CD1c-positive myeloid dendritic cell (primary cell): ENCODE results near the gene CCDC178.
"Not testable (repeated sequence)": the region's sequence is repeated elsewhere in the genome, so short reads cannot be mapped to it uniquely, and the experiment has no call there.

ENCODE experiments used
- DNase-seq: peaks from one replicate; pipeline ENCODE4 v3.0.0-alpha.2; 2016; ENCODE audit errors: extremely low spot score

The CCDC178 gene

DNA sequence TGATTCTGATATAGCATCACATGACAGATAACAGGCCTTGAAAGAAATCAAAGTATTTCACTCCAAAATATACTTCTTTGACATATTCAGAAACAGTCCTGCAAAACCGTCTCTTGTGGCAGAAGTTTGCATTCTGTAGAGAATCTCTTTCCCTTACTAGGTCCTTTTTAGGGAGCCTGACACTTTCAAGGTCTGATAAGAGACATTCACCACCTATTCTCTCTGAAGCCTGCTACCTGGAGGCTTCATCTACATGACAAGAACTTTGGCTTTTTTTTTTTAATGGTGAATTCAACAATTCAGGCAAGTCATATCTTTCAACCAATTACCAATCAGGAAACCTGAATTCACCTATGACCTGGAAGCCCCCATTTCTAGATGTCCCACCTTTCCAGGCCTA lies 83.8 kb downstream of the CCDC178 start:
- no peak for DNase-seq

DNA sequence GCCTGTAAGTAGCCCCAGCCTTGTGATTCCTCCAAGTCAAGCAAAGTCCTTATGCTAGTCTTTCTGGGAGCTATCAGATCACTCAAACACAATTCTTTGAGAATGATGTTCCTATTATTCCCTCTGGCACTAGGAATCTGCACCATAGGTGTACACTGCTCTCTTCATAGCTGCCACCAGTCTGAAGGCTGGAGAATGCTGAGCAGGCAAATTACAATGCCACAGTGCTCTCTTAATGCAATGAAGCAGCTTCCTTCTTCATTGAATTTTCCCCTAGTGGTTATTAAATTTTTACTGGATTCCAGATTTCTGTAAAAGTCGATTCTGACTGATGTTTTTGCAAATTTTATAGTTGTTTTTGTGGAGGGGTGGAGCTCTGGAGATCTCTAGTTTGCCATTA lies 84.8 kb downstream of the CCDC178 start:
- no peak for DNase-seq

DNA sequence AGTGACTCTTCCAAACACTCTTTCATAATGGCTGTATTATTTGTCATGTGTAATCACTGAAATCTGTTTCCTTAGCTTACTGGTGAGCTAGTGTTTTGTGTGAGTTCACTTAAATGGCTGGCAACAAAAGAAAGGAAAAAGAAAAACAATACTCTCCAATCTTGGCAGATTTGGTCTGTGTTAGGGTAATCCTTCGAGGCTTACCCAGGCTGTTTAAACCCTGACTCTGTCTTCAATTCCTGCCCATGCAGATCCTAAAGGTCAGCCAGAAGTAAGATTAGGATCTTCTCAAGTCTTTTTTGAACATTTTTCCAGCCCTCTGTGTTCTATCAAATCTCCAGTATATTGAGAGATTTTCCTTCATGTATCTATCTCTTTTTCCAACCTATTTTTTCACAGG lies 85.3 kb downstream of the CCDC178 start:
- no peak for DNase-seq

DNA sequence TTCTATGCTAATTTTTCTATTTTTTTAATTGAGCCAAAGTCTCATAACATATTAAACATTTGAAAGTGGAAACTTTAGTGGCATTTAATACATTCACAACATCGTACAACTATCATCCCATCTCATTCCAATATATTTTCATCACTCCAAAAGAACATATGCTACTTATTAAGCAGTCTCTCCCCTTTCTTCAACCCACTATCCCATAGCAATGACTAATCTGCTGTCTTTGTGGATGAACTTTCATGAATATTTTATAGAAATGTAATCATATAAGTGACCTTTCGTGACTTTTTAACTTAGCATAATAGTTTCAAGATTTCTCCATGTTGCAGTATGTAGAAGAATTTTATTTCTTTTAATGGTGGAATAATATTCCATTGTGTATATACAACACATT lies 90.3 kb downstream of the CCDC178 start:
- no peak for DNase-seq

DNA sequence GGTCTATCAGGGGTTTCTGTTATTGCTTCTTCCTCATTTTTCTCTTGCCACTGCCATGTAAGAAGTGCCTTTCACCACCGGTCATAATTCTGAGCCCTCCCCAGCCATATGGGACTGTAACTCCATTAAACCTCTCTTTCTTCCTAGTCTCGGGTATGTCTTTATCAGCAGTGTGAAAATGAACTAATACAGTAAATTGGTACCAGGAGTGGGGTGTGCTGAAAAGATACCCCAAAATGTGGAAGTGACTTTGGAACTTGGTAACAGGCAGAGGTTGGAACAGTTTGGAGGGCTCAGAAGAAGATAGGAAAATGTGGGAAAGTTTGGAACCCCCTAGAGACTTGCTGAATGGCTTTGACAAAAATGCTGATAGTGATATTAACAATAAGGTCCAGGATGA lies 100.8 kb downstream of the CCDC178 start:
- DNase-seq, result not testable (repeated sequence)

DNA sequence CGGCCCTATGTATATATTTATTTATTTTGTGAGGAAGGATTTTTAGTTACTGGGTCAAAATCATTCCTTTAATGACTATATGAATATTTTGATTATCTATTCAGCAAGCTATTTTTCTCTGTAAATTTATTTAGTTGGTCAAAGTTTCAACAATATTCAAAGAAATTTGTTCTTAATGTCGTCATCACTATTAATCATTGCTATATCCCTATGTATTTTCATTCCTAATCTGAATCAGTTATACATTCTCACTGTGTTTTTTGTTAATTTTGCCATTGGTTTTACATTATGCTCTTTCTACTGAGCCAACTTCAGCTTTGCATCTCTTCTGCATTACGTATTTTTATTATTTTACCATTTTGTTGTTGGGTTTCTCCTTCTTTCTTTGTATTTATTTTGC lies 105.7 kb downstream of the CCDC178 start:
- no peak for DNase-seq

DNA sequence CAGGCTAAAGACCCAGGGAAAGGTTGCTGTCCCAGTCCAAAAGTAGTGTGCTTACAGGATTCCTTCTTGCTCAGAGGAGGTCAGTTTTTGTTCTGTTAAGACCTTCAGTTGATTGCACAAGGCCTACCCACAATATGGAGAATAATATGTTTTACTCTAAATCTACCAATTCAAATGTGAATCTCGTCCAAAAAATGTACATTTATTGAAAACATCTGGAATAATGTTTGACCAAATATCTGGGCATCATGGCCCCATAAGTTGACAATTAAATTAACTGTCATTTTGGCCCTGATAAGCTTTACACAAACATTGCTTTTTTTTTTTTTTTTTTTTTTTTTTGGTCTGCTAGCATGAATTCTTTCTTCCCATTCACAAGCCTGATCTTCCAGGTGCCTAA lies 109.8 kb downstream of the CCDC178 start:
- DNase-seq, result no peak

DNA sequence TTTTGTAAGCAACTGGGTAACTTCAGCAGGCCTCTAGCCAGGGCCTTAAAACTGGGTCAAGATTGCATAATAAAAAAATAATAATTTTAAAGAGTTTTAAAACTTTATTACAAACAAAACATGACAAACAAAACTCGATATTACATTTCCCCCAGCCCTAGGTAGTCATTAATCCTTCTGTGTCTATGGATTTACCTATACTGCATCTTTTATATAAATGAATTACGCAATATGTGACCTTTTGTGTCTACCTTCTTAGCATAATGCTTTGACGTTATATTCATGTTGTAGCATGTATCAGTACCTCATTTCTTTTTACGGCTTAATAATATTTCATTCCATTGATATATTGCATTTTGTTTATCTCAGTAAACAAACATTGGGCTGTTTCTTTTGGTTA lies 113.5 kb downstream of the CCDC178 start:
- no peak for DNase-seq

DNA sequence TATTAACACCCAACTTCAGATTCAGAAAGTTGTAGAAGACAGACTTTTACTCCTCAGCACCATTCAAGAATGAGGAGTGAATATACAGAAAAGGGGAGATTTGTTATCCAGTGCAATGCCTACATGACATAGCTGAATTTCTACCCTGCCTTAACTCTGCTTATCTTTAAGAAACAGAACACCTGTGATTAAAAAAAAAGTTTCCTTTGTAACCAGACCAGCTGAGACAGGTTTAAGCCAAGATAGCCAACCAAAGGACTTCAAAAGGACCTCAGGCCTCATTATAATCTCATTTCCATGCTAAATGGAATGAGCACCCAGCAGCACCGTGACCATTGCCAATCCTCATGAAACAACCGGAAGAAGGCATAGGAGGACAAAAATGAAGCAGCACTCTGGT lies 122.9 kb downstream of the CCDC178 start:
- DNase-seq, result no peak

DNA sequence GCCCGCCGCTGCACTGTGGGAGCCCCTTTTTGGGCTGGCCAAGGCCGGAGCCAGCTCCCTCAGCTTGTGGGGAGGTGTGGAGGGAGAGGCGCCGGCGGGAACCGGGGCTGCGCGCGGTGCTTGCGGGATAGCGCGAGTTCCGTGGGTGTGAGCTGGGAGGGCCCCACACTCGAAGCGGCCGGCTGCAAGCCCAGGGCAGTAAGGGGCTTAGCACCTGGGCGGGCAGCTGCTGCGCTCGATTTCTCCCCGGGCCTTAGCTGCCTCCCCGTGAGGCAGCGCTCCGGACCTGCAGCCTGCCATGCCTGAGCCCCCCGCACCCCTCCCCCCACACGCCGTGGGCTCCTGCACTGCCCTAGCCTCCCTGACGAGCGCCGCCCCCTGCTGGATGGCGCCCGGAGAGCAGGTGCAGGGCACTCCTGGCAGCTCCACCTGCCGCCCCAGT lies 124.4 kb downstream of the CCDC178 start:
- DNase-seq, result no peak

DNA sequence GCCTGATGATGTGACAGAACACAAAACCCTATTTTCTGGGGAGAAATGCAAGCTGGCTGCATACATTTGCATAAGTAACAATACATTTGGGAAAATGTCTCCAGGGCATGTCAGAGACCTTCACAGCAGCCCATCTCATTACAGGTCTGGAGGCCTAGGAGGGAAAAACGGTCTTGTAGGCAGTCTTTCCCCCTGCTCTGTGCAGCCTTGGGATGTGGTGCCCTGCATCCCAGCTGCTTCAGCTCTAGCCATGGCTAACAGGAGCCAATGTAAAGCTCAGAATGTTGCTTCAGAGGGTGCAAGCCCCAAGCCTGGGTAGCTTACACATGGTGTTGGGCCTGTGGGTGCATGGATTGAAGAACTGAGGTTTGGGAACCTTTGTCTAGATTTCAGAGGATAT lies 133.0 kb downstream of the CCDC178 start:
- DNase-seq, result no peak

DNA sequence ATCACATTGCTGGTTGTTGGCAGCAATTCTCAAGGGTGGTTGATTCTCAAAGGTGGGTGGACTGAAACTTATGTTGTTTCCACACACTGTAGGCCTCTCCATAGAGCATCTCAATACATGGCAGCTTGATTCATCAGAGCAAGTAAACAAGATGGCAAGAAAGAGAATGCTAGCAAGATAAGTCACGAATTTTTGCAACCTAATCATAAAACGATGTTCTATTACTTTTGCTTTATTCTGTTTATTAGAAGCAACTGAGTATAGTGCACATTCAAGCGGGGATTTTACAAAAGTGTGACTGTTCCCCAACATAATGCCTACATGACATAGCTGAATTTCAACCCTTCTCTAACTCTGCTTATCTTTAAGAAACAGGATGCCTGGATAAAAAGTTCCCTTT lies 136.2 kb downstream of the CCDC178 start:
- no peak for DNase-seq

DNA sequence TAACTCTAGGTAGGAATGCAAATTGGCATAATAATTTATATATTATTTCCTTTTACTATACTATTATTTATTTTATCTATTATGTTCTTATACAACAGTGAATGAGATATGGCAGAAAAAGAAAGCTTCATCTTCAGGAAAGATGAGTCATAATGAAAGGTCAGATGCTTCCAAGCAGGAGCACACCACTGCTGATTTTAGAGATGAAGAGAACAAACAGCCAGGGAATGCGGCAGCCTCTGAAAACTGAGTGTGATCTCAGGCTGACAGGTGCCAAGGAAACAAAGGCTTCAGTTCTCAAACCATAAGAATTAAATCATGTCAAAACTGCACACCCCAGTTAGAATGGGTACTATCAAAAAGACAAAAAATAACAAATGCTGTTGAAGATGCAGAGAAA lies 149.0 kb downstream of the CCDC178 start:
- no peak for DNase-seq

DNA sequence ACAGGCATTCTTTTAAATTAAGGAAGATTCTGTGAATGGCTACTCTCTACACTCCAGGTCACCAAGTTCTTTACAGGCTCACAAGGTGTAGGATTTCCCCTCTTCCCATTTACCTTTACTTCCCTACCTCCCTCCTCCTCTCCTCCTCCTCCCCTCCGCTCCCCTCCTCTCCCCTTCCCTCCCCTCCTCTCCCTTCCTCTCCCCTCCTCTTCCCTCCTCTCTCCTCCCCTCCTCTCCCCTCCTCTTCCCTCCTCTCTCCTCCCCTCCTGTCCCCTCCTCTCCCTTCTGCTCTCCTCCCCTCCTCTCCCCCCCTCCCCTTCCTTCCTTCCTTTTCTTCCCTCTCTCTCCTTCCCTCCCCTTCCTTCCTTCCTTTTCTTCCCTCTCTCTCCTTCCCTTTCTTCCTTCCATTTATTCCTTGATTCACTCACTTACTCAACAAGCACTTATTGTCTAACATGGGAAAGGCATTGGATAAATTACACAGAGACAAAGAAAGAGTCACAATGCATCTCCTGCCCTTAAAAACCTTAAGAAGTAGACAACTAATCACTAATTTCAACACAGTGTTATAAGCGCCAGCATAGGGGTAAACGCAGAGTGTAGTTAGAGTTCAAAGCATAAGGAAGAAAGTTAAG lies 152.3 kb downstream of the CCDC178 start:
- no peak for DNase-seq

DNA sequence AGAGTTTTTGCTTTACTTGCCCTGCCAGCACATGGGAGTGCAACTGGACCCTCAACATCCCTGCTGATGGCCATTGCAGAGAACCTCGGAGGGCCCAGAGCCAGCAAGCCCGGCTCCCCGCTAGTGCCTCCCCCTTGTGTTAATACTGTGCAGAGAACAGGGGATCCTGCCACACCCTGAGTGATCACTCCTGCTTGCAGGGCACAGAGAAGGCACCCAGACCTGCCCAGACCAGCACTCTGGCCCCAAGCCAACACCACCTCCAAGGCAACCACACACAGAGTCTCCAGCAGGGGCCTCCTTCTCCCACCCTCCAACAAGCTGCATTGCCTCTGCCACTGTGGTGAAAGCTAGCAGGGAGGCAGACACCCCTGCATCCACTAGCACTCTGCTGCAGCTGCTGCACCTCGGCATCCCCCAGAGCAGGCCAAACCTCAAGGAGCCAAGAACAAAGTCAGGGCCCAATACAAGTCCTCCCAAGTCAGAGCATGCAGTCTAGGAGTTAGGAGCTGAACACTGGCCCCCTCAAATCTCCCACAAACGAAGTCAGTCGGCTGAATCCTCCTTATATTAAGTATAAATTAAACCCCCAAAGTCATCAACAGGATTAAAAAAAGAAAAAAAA lies 157.7 kb downstream of the CCDC178 start:
- DNase-seq, result no peak

DNA sequence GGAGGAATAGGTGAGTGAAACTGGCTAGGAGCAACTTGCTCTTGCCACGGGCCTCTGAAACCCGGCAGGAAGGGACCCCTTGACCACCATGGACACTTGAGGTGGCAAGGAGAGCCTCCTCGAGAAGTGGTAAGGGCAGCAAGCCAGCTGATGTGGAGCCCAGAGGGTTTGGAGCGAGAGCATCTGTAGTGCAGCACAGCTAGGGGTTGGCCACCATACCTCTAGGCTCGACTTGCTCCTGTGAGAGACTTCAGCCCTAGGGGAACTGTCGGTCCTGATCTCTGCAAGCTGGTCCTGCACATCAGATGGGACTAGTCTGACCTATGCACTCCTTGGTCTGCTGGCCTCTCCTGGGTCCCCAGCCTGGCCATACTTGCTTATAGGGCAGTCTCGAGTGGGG lies 158.4 kb downstream of the CCDC178 start:
- no peak for DNase-seq

DNA sequence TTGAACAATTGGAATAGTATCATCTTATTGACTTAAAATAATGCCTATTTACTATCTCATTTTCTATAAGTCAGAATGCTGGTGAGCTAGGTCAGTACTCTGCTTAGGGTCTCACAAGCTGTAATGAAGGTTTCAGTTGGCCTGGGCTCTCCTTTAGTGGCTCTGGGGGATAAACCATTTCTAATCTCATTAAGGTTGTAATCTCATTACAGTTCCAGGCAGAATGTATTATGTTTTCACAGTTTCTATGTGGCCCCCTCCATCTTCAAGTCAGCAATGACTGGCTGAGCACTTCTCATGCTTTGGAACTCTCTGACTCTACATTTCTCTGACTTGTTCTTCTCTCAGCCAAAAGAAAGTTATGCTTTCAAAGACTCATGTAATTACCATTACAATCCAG lies 163.1 kb downstream of the CCDC178 start:
- no peak for DNase-seq

DNA sequence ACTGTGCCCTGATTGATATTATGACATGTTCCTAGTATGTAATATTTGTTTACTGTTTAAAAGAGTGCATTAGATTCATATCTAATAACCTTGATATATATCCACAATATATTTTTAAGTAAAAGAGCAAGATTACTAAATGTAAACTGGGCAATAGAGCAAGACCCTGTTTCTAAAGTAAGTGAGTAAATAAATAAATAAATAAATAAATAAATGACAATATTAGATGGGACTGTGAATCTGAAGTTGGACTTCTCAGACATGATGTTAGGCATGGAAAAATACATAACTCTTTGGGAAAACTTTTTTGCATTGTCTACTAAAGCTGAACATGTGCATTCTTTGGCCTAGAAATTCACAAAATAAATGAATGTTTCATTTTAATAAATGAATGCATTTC lies 164.7 kb downstream of the CCDC178 start:
- no peak for DNase-seq

DNA sequence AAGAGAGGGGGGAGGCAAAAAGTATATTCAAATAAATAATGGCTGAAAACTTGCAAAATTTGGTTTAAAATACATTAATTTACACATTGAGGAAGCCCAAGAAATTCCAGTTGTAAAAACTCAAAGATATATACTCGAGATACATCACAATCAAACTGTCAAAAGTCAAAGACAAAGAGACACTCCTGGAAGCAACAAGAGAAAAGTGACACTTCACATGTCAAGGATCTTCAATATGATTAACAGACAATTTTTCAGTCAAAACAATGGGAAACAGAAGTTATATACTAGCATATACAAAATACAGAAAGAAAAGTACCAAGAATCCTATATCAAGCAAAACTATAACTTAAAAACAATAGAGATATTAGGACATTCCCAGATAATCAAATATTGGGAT lies 170.2 kb downstream of the CCDC178 start:
- no peak for DNase-seq

DNA sequence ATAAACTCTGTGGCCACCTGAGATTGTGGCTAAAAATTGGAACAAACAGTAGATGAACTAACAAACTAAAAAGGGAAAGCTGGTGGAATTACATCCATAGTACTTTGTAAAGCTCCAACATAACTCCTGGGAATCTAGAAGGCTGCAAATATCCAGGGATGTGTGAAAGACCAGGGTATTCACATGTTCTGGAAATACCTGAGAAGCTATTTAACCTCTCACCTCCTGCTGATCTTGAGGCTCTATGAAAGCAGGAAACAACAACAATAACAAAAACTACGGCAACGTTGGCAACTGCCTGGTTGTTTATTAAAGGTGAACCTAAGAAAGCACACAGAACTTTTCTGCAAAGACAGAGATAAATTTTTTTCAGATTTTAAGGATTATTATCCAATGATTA lies 171.3 kb downstream of the CCDC178 start:
- DNase-seq, result no peak

DNA sequence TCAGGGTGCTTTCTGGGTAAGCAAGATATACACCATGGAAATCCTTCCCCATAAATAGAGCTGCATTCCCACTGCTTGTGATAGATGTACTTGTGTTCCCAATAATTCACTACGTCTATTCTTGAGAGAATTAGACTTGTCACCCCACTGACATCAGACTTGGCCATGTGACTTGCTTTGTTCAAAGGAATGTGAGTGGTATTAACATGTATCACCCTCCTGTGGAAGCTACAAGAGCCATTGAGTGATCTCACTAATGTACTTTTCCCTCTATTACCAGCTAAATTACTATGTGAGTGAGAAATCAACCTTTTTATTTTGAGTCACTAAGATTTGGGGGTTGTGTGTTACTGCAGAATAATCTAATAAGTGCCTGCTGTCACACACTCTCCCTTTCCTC lies 176.0 kb downstream of the CCDC178 start:
- no peak for DNase-seq

DNA sequence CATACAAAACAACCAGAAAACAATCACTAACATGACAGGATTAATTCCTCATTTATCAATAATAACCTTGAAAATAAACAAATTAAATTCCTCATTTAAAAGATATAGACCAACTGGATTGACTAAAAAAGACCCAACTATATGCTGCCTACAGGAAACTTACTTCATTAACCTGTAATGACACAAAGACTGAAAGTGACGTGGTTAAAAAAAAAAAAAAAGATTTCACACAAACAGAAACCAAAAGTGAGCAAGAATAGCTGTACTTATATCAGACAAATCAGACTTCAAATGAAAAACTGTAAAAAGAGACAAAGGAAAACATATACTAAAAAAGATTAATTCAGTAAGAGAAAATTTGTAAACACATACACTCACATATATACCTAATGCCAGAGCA lies 201.2 kb downstream of the CCDC178 start:
- no peak for DNase-seq

DNA sequence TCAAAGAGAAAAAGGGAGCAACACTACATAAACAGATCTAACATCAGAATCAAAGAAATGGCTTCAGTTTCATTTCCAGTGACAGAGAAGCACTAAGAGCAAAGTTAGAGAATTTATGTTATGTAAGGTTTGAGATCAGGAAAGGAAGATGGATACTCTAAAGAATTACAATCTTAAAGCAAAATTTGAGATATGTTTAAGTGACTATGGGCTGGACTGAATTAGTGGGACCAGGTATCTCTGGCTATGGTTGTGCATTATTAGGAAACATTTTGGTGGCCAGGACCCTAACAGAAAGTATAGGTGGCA lies 208.2 kb downstream of the CCDC178 start:
- DNase-seq, result no peak
